Measurements from ENCODE around the gene SERPINE1.

DNA sequence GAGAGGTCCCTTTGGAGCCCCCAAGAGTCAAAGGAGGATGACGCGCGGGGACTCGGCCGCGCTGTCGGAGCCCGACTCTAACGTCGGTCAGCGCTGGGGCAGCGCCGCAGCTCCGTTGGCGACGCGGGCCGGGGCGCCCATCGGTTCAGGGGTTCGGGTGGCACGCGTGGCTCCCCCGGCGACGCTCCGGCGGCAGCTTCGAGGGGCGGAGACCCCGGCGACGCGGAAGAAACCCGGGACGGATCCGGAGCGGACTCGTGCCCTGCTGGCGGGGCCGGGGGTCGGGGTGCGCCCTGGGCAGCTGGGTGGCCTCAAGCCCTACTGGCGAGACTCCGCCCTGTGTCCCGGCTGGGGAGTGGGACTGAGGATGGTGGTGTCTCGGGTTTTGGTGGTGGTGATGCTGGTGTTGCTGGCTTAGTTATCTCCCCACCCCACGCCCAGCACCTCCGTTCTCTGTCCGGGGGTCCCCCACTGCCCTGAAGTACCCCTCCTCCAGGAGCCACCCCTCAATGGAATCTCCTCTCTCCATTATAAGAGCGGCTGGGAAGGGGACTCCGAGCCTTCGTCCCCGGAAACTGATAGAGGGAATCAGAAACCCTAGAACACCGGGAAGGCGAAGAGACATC lies 53.3 kb downstream of the SERPINE1 start, which contains the start of gene NAT16:
- TF ChIP-seq POLR2A (IDR thresholded peaks at IDR 0.05; ENCODE audit: low read length) (no peak), GATA1 (IDR thresholded peaks at IDR 0.05; ENCODE audit: low read depth, low read length) (no peak)
